ENCODE data around the gene TMEM129. TPM values are rescaled to one million over a fixed set of nuclear protein-coding genes. Genes with fewer than 3 reads are reported as not detected.

TMEM129 gene
- total RNA-seq, 1 donor from 2014 or later: 27.2 TPM

DNA sequence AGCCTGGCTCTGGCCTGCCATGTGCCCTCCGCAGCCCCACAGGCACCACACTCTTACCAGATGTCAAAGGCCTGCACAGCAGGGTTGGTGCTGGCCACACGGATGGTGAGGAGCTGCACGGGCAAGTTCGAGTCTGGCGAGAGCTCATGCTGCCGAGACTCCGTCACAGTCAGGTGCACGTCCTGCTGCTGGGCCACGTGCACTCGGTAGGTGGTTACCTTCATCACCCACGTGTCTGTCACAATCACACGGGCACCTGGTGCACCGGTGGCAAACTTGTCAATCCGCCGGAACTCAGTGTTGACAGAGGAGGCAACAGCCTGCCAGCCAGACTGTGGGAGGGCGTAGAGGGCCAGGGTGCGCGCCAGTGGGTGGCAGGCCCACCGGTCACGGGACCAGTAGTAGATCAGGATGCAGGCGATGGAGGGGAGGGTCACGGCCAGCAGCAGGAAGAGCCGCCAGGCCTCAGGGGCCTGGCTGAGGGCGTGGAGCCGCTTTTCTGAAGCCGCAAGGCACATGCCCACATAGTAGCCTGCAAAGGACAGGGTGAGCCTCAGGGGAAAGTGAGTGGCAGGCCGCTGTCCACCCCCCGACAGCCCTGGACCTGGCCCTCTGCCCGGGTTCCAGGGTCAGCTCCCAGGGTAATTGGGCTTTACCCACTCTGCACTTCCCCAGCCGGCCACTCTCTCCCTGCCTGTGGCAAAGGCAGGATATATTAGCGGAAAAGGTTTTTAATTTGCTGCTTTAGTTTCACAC lies 2.9 kb downstream of the TMEM129 start:
- peak overlapping the region; percentile 45 for H3K4me3 Mint-ChIP-seq (ENCODE audit: unreplicated experiment)
- no peaks in the 10 kb centered on the region for H3K36me3 Mint-ChIP-seq (ENCODE audit: low read depth, unreplicated experiment)
- TF ChIP-seq, protein P1, sequence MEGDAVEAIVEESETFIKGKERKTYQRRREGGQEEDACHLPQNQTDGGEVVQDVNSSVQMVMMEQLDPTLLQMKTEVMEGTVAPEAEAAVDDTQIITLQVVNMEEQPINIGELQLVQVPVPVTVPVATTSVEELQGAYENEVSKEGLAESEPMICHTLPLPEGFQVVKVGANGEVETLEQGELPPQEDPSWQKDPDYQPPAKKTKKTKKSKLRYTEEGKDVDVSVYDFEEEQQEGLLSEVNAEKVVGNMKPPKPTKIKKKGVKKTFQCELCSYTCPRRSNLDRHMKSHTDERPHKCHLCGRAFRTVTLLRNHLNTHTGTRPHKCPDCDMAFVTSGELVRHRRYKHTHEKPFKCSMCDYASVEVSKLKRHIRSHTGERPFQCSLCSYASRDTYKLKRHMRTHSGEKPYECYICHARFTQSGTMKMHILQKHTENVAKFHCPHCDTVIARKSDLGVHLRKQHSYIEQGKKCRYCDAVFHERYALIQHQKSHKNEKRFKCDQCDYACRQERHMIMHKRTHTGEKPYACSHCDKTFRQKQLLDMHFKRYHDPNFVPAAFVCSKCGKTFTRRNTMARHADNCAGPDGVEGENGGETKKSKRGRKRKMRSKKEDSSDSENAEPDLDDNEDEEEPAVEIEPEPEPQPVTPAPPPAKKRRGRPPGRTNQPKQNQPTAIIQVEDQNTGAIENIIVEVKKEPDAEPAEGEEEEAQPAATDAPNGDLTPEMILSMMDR (IDR thresholded peaks at IDR 0.05; ENCODE audit: unreplicated experiment): no peak
- DNase-seq (ENCODE audit: low spot score): no peak
- peaks cover 11% of the 10 kb centered on the region for H3K27me3 Mint-ChIP-seq (ENCODE audit: unreplicated experiment)
- H3K9me3 Mint-ChIP-seq (ENCODE audit: unreplicated experiment): no peaks in the 10 kb centered on the region
- H3K27ac Mint-ChIP-seq (ENCODE audit: unreplicated experiment): no peak overlapping the region
- peaks cover 14% of the 10 kb centered on the region for H3K4me1 Mint-ChIP-seq (ENCODE audit: unreplicated experiment)

GRCh38 chr4:1717129-1718094 lies 3.7 kb downstream of the TMEM129 start:
- TF ChIP-seq, protein P1 (IDR thresholded peaks at IDR 0.05; ENCODE audit: unreplicated experiment): no peak
- Mint-ChIP-seq H3K4me3 (ENCODE audit: unreplicated experiment) (no peak overlapping the region), H3K36me3 (ENCODE audit: low read depth, unreplicated experiment) (no peaks in the 10 kb centered on the region)

DNA sequence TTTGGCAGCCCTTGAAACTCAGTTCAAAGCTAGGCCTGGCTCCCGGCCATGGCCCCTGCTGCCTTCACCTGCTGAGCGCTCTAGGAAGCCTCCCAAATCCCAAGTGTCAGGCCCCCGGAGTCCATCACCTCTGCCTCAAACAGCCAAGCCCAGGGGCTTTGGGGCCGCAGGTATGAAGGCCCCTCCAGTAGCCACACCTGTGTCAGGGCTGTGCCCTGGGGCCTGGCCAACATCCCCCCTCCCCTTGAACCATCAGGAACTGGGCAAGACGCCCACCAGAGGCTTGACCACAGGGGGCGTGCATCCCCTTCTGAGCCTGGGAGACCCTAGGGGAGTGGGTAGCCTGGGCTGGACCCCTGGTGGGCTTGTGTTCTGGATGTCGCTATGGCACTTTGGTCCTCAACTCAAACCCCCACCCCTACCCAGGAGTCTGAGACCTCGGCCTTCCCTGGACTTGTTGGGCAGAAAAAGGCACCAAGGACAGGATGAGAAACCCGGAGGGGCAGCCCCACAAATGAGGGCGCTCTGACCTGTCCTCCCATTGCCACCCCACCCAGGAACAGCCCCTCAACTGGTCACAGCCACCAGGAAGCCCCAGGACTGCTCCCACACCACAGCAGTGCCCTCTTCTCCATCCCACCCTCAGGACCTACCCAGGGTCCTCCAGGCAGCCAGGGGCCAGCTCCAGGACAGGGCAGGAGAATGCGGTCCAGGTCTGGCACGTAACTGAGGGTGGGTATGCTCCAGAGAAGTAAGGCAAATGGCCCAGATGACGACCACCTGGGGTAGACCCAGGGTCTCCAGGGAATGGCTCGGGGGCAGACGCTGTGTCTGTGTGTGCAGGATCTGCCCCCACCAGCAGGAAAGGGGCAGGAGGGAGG lies 4.8 kb downstream of the TMEM129 start:
- peak overlapping the region; percentile 71 for H3K4me3 Mint-ChIP-seq (ENCODE audit: unreplicated experiment)
- no peak for DNase-seq (ENCODE audit: low spot score)
- H3K4me1 Mint-ChIP-seq (ENCODE audit: unreplicated experiment): peaks cover 9% of the 10 kb centered on the region
- H3K27me3 Mint-ChIP-seq (ENCODE audit: unreplicated experiment): peaks cover 5% of the 10 kb centered on the region
- TF ChIP-seq, protein P1 (IDR thresholded peaks at IDR 0.05; ENCODE audit: unreplicated experiment): no peak
- no peak overlapping the region for H3K27ac Mint-ChIP-seq (ENCODE audit: unreplicated experiment)
- H3K9me3 Mint-ChIP-seq (ENCODE audit: unreplicated experiment): no peaks in the 10 kb centered on the region
- H3K36me3 Mint-ChIP-seq (ENCODE audit: low read depth, unreplicated experiment): no peaks in the 10 kb centered on the region

More at GRCh38 chr4:1717129-1718094, 3.7 kb downstream of the TMEM129 start:
- H3K27ac Mint-ChIP-seq (ENCODE audit: unreplicated experiment): no peak overlapping the region
- no peak for DNase-seq (ENCODE audit: low spot score)
- H3K27me3 Mint-ChIP-seq (ENCODE audit: unreplicated experiment): peaks cover 8% of the 10 kb centered on the region
- H3K9me3 Mint-ChIP-seq (ENCODE audit: unreplicated experiment): no peaks in the 10 kb centered on the region
- H3K4me1 Mint-ChIP-seq (ENCODE audit: unreplicated experiment): peaks cover 13% of the 10 kb centered on the region

DNA sequence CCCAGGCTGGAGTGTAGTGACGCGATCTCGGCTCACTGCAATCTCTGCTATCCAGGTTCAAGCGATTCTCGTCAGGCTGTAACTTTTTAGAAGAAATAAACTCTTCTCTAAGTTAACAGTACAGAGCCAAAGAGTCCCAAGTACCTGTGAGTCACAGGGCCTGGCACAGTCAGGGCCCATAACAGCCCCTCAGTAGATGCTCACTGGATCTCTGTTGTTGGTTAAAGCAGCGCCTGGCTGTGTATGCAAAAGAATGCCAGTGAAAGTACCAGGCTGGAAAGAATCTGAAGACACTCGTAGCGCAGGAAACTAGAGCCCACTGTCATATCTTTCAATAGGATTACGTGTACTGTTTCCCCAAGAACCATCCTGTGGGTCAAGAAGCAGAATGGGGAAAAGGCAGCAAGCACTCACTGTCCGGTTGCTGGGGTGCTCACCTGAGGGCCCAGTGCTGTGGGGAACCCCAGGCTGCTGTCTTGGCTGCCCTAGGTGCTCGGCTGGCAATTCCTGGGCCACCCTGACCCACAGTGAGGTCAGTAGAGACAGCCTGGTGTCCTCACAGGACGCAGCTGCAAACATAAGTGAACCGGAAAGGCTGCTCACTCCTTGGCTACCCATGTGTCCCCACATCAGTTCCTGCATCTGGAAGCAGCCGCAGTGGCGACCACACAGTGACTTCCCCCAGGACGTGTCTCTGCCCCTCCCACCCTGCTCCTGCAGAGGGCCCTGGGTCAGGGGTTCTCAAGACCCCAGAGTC lies 5.9 kb downstream of the TMEM129 start:
- Mint-ChIP-seq H3K9me3 (ENCODE audit: unreplicated experiment) (no peaks in the 10 kb centered on the region), H3K4me1 (ENCODE audit: unreplicated experiment) (peaks cover 18% of the 10 kb centered on the region), H3K27ac (ENCODE audit: unreplicated experiment) (peak overlapping the region; percentile 45), H3K27me3 (ENCODE audit: unreplicated experiment) (peaks cover 9% of the 10 kb centered on the region), H3K36me3 (ENCODE audit: low read depth, unreplicated experiment) (peaks cover 7% of the 10 kb centered on the region), H3K4me3 (ENCODE audit: unreplicated experiment) (peak overlapping the region; percentile 71)
- TF ChIP-seq, protein P1 (IDR thresholded peaks at IDR 0.05; ENCODE audit: unreplicated experiment): no peak
- DNase-seq (ENCODE audit: low spot score): no peak
